Measurements from ENCODE around the gene ADK. TPM values are rescaled to one million over a fixed set of nuclear protein-coding genes. Genes with fewer than 3 reads are reported as not detected.

The ADK gene
- total and polyA plus RNA-seq, 4 donors, result 12.6 to 21.1 (median 16.1) TPM

DNA sequence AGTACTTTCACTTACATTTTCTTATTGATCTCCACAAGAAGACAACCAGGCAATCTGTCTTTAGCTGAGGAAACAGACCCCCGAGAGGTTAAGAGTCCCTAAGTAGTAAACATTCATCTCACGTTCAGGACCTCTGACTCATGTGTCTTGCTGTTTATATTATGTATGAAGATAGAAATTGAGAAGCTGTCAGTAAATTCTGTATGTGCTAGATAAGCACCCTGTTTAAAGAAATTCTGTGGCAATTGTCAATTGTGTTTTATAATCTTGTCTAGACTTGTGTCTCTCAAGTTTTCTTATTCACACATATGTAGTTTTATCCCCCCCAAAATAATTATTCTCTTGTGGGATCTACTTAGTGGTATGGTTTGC, 14.5 kb downstream of the ADK start:
- Histone ChIP-seq H3K27ac (ENCODE audit: low read depth in 1 of 2, low read length in 2 of 2) (no peak overlapping the region), H3K9me3 (ENCODE audit: control insufficient read depth, low read length) (no peaks in the 10 kb centered on the region), H3K36me3 (ENCODE audit: control insufficient read depth in 1 of 2, insufficient read depth in 2 of 2, low read length in 1 of 2) (no peaks in the 10 kb centered on the region), H3K4me1 (ENCODE audit: control insufficient read depth in 1 of 2, insufficient read depth in 2 of 2, low read length in 2 of 2) (no peaks in the 10 kb centered on the region), H3K27me3 (ENCODE audit: control insufficient read depth in 1 of 2, insufficient read depth in 2 of 2, low read length in 1 of 2) (no peaks in the 10 kb centered on the region), H3K4me3 (ENCODE audit: low read length in 2 of 2) (no peak overlapping the region)
- no peak for DNase-seq
- intact Hi-C loops (cut with DNase I), result no loop called here
- 50 to 52% methylated on average over 2 of the region's 2 CpGs for WGBS, 2 donors
- ATAC-seq (ENCODE audit: low FRiP score), result no peak

DNA sequence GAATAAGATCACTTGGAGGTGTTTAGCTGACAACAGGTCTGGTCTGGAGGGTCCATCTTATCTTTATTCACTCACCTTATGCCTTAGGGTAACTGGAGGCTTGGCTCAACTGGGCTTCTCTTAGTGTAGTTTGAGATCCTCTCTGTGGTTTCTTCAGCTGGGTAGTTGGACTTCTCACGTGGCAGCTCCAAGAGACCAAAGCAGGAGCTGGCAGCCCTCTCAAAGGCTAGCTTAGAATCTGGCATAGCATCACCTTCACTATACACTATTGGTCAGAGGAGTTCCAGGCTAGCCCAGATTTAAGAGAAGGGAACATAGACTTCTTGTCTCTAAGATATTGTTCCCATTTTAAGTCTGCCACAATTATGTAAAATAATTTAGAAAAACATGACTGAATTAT, 16.4 kb downstream of the ADK start:
- WGBS, 2 donors, result 7 to 14% methylated on average over 1 of the region's 1 CpG
- intact Hi-C loops (cut with DNase I), result no loop called here

DNA sequence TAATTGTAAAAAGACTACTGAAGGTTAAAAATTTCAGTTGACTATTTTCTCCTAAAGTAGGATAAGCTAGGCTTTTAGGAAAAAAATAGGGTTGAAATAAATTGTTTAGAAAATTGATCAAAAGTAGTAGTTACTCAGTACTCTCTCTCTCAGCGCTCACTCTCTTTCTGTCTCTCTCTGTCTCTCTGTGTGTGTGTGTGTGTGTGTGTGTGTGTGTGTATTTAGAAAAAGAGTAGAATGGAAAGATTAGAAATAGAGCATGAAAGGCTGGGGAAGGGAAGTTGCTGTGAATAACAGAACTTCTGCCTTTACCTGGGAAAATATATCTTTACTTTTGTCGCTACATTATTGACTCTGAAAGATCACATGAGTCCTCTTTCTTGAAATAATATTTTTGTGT, 20.6 kb downstream of the ADK start:
- Histone ChIP-seq H3K27me3 (ENCODE audit: control insufficient read depth in 1 of 2, insufficient read depth in 2 of 2, low read length in 1 of 2) (no peaks in the 10 kb centered on the region), H3K4me3 (ENCODE audit: low read length in 2 of 2) (no peak overlapping the region), H3K27ac (ENCODE audit: low read depth in 1 of 2, low read length in 2 of 2) (no peak overlapping the region), H3K9me3 (ENCODE audit: control insufficient read depth, low read length) (no peaks in the 10 kb centered on the region), H3K36me3 (ENCODE audit: control insufficient read depth in 1 of 2, insufficient read depth in 2 of 2, low read length in 1 of 2) (no peaks in the 10 kb centered on the region), H3K4me1 (ENCODE audit: control insufficient read depth in 1 of 2, insufficient read depth in 2 of 2, low read length in 2 of 2) (no peaks in the 10 kb centered on the region)
- intact Hi-C loops (cut with DNase I), result no loop called here
- 96 to 97% methylated on average over 2 of the region's 2 CpGs for WGBS, 2 donors
- DNase-seq (no peak), ATAC-seq (ENCODE audit: low FRiP score) (no peak)

More for the DNA sequence above, 16.4 kb downstream of the ADK start:
- H3K27ac ChIP-seq (ENCODE audit: low read depth in 1 of 2, low read length in 2 of 2), result no peak overlapping the region
- no peaks in the 10 kb centered on the region for H3K4me1 ChIP-seq (ENCODE audit: control insufficient read depth in 1 of 2, insufficient read depth in 2 of 2, low read length in 2 of 2)
- no peak overlapping the region for H3K4me3 ChIP-seq (ENCODE audit: low read length in 2 of 2)
- no peak for ATAC-seq (ENCODE audit: low FRiP score)
- no peaks in the 10 kb centered on the region for H3K9me3 ChIP-seq (ENCODE audit: control insufficient read depth, low read length)
- no peak for DNase-seq
- H3K27me3 ChIP-seq (ENCODE audit: control insufficient read depth in 1 of 2, insufficient read depth in 2 of 2, low read length in 1 of 2), result no peaks in the 10 kb centered on the region
- H3K36me3 ChIP-seq (ENCODE audit: control insufficient read depth in 1 of 2, insufficient read depth in 2 of 2, low read length in 1 of 2), result no peaks in the 10 kb centered on the region

DNA sequence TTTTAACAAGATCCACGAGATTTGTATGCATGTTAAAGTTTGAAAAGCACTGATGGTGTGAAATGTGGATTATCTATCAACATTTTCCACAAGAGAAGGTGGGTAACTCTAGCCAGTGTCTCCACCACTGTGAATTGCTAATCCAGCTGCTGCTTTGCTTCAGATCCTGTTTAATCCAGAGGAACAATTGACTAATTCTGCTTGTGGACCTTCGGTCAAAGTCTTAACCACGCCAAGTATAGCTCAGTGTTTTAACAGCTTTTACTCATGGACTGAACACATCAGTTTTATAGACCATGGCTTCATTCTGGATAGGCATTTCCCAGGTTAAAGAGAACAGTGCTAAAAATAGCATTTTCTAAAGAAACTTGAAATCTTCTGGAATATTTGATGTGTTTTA, 23.5 kb downstream of the ADK start:
- no peak for ATAC-seq (ENCODE audit: low FRiP score)
- Histone ChIP-seq H3K9me3 (ENCODE audit: control insufficient read depth, low read length) (no peaks in the 10 kb centered on the region), H3K4me1 (ENCODE audit: control insufficient read depth in 1 of 2, insufficient read depth in 2 of 2, low read length in 2 of 2) (no peaks in the 10 kb centered on the region), H3K36me3 (ENCODE audit: control insufficient read depth in 1 of 2, insufficient read depth in 2 of 2, low read length in 1 of 2) (no peaks in the 10 kb centered on the region), H3K27me3 (ENCODE audit: control insufficient read depth in 1 of 2, insufficient read depth in 2 of 2, low read length in 1 of 2) (no peaks in the 10 kb centered on the region), H3K27ac (ENCODE audit: low read depth in 1 of 2, low read length in 2 of 2) (no peak overlapping the region), H3K4me3 (ENCODE audit: low read length in 2 of 2) (no peak overlapping the region)
- WGBS, 2 donors, result 52 to 53% methylated on average over 3 of the region's 3 CpGs
- DNase-seq, result no peak
- intact Hi-C loops (cut with DNase I), result no loop called here

DNA sequence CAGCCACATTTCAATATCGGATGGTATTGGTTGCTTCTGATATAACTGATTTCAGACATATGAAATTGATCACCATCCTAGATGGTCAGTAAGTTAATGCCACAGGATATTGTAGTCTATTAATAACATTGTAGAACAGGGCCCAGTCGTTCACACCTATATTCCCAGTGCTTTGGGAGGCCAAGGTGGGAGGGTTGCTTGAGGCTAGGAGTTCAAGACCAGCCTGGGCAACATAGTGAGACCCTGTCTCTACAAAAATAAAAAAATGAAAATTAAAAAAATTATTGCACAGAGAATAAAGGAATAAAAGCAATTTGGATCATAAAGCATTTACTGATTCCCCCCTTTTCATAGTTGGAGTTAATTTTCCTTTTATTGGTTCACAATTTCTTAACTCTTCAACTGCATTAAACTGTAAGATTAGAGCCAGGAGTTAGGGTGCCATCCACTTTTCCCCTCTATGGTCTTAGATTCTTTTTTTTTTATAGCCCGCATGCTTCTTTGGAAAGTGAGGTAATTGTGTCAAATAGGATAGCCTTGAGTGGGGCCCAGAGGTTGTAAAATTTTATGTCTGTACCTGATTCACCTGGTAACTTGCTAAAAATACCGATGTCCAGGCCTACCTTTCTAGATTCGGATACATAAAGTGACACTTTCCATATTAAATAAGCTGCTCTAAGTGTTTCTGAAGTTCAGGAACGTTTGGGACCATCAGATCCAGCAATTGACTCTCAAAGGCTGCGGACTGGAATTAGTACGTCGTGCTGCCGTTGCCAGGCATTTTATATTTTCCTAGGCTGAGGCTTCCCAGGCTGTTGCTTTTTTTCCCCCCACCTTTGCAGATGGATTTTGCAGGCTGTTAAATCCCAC, 24.7 kb downstream of the ADK start:
- Histone ChIP-seq H3K4me1 (ENCODE audit: control insufficient read depth in 1 of 2, insufficient read depth in 2 of 2, low read length in 2 of 2) (no peaks in the 10 kb centered on the region), H3K4me3 (ENCODE audit: low read length in 2 of 2) (peak overlapping the region; percentile 19 to 28), H3K9me3 (ENCODE audit: control insufficient read depth, low read length) (no peaks in the 10 kb centered on the region), H3K27ac (ENCODE audit: low read depth in 1 of 2, low read length in 2 of 2) (peak overlapping the region in 1 of 2 donors; percentile 53), H3K36me3 (ENCODE audit: control insufficient read depth in 1 of 2, insufficient read depth in 2 of 2, low read length in 1 of 2) (no peaks in the 10 kb centered on the region), H3K27me3 (ENCODE audit: control insufficient read depth in 1 of 2, insufficient read depth in 2 of 2, low read length in 1 of 2) (no peaks in the 10 kb centered on the region)
- intact Hi-C loops (cut with DNase I), result no loop called here
- no peak for ATAC-seq (ENCODE audit: low FRiP score)
- WGBS, 2 donors, result 22 to 23% methylated on average over 10 of the region's 10 CpGs
- no peak for DNase-seq

DNA sequence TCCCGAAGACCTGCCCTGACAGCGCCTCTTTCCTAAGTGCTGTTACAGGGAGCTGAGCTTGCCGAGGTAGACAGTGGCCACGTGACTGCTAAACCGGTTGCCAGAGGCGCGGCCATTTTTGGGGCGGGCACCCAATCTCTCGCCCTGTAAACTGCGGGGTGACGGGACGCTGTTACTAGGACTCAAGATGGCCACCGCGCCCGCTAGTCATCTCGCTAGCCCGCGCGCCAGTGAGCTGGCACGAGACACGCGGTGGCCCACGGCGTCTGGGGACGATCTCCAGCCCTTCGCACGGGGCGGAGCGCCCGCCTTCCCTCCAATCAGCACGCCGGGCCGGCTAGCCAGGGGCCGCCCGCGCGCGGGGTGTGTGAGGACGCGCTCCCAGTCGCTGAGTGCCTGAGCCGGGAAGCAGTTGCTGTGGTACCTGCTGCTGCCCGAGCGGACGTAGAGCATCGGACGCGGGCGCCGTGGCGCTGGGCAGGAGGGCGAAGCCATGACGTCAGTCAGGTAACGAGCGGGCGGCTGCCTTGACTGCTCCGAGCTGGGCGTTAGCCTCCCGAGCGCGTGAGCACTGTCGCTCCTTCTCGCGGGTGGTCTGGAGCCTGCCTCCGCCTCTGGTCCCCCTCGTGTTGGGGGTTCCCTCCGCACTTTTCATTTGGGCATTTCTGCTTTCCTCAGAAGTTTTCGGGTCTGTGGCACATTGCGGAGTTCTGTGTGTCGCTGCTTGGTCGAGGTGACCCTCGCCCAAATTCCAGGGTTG, 25.5 kb downstream of the ADK start:
- Histone ChIP-seq H3K27ac (ENCODE audit: low read depth in 1 of 2, low read length in 2 of 2) (peak overlapping the region in 1 of 2 donors; percentile 53), H3K4me1 (ENCODE audit: control insufficient read depth in 1 of 2, insufficient read depth in 2 of 2, low read length in 2 of 2) (no peaks in the 10 kb centered on the region), H3K4me3 (ENCODE audit: low read length in 2 of 2) (peak overlapping the region; percentile 19 to 28), H3K9me3 (ENCODE audit: control insufficient read depth, low read length) (no peaks in the 10 kb centered on the region), H3K36me3 (ENCODE audit: control insufficient read depth in 1 of 2, insufficient read depth in 2 of 2, low read length in 1 of 2) (no peaks in the 10 kb centered on the region), H3K27me3 (ENCODE audit: control insufficient read depth in 1 of 2, insufficient read depth in 2 of 2, low read length in 1 of 2) (no peaks in the 10 kb centered on the region)
- DNase-seq (peak; percentile 97), ATAC-seq (ENCODE audit: low FRiP score) (peak; percentile 97)
- intact Hi-C loops (cut with DNase I), result no loop called here
- 0% methylated on average over 67 to 72 of the region's 72 CpGs for WGBS, 2 donors

DNA sequence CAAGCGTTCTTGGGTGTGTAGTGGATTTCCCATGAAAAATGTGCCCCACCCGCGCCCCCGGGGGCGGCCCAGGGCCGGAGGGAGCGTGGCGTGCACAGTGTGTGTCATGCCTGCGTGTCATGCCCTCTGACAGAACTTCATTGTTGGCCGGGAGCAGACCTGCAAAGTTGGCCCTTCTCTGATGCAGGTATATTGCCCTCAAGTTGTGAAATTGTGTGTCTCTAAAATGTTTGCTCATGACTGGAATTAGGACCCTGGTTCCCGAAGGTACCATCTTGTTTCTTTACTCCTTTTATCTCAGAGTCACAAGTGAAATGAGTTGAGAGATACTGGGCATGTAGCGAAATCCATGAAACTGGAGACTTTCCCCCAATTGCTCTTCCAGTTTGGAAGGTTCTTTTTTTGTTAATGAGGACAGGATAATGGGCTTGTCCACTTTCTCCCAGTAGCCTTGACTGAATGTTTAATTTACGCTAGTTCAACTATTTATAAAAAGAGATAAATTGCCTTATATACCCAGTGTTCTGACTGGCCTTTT, 26.2 kb downstream of the ADK start:
- ATAC-seq (ENCODE audit: low FRiP score) (peak; percentile 47), DNase-seq (peak; percentile 60 to 86)
- Histone ChIP-seq H3K27me3 (ENCODE audit: control insufficient read depth in 1 of 2, insufficient read depth in 2 of 2, low read length in 1 of 2) (no peaks in the 10 kb centered on the region), H3K9me3 (ENCODE audit: control insufficient read depth, low read length) (no peaks in the 10 kb centered on the region), H3K36me3 (ENCODE audit: control insufficient read depth in 1 of 2, insufficient read depth in 2 of 2, low read length in 1 of 2) (no peaks in the 10 kb centered on the region), H3K4me1 (ENCODE audit: control insufficient read depth in 1 of 2, insufficient read depth in 2 of 2, low read length in 2 of 2) (no peaks in the 10 kb centered on the region), H3K27ac (ENCODE audit: low read depth in 1 of 2, low read length in 2 of 2) (peak overlapping the region in 1 of 2 donors; percentile 53), H3K4me3 (ENCODE audit: low read length in 2 of 2) (peak overlapping the region; percentile 19 to 28)
- intact Hi-C loops (cut with DNase I), result no loop called here
- whole genome bisulfite sequencing, 2 donors, result 9 to 13% methylated on average over 13 of the region's 13 CpGs

DNA sequence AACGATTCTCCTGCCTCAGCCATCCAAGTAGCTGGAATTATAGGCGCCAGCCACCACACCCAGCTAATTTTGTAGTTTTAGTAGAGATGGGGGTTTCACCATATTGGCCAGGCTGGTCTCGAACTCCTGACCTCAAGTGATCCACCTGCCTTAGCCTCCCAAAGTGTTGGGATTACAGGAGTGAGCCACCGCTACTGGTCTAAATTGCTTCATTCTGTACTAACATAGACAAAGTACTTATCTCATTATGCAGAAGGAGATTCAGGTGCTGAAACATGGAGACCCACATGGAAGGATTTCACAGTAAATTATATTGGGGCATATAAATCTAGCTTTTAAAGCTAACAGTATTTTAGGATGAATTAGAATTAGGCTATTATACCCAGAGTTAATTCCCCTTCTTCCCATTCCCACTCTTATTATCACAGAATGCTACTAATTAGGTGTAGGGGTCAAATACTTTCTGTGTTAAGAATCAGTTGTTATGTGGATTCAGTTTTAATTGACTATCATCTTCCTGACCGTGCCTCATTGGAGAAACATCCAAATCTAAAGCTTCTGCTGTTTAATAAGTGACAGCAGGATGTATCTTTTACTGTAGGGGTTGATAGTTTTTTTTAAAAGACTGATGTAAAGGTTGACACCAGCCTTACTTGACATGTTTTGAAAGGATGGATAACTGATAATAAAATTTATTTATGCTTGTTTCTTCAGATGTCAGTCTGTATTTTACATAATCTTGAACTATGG, 27.2 kb downstream of the ADK start:
- Histone ChIP-seq H3K4me3 (ENCODE audit: low read length in 2 of 2) (no peak overlapping the region), H3K9me3 (ENCODE audit: control insufficient read depth, low read length) (no peaks in the 10 kb centered on the region), H3K36me3 (ENCODE audit: control insufficient read depth in 1 of 2, insufficient read depth in 2 of 2, low read length in 1 of 2) (no peaks in the 10 kb centered on the region), H3K27ac (ENCODE audit: low read depth in 1 of 2, low read length in 2 of 2) (no peak overlapping the region), H3K4me1 (ENCODE audit: control insufficient read depth in 1 of 2, insufficient read depth in 2 of 2, low read length in 2 of 2) (no peaks in the 10 kb centered on the region), H3K27me3 (ENCODE audit: control insufficient read depth in 1 of 2, insufficient read depth in 2 of 2, low read length in 1 of 2) (no peaks in the 10 kb centered on the region)
- DNase-seq (no peak), ATAC-seq (ENCODE audit: low FRiP score) (no peak)
- intact Hi-C loops (cut with DNase I), result no loop called here
- WGBS, 2 donors, result 87 to 94% methylated on average over 5 of the region's 5 CpGs

Measured in aorta (tissue), 5 donors.